Liver (tissue), 3 donors: ENCODE results near the gene CDH26.

ENCODE experiments used
- FOXA1 ChIP-seq: IDR thresholded peaks from 2 replicates; pipeline ENCODE4 v1.6.1; 2016; ENCODE audit warnings: antibody characterized with exemption
- FOXA2 ChIP-seq: IDR thresholded peaks from 2 replicates; pipeline ENCODE4 v1.6.1; 2016; ENCODE audit warnings: antibody characterized with exemption
- MAX ChIP-seq: IDR thresholded peaks from 2 replicates; pipeline ENCODE4 v1.6.1; 2016; ENCODE audit warnings: antibody characterized with exemption
- RAD21 ChIP-seq, 2 donors: IDR thresholded peaks; 2 replicates each; pipeline ENCODE4 v1.6.1; 2016; ENCODE audit warnings: antibody characterized with exemption in 2 of 2, mild to moderate bottlenecking in 2 of 2
- TAF1 ChIP-seq: conservative IDR thresholded peaks from 2 replicates; pipeline ENCODE4 v1.6.1; 2016; ENCODE audit warnings: antibody characterized with exemption, mild to moderate bottlenecking
- YY1 ChIP-seq: IDR thresholded peaks from 2 replicates; pipeline ENCODE4 v1.6.1; 2016; ENCODE audit warnings: antibody characterized with exemption, mild to moderate bottlenecking
- ZBTB33 ChIP-seq: IDR thresholded peaks from 2 replicates; pipeline ENCODE4 v1.6.1; 2016; ENCODE audit warnings: antibody characterized with exemption
- TF ChIP-seq, protein P1 (sequence below): fragments of 150-350 bp; IDR thresholded peaks from 2 replicates; pipeline ENCODE4 v1.5.1; 2017; ENCODE audit warnings: improper control_type of control experiment, low read depth, low read length; ENCODE audit not compliant: missing input control
- TF ChIP-seq, protein P2 (sequence below): IDR thresholded peaks from 2 replicates; pipeline ENCODE4 v1.6.1; 2016; ENCODE audit warnings: antibody characterized with exemption, mild to moderate bottlenecking
- TF ChIP-seq, protein P3 (sequence below): IDR thresholded peaks from 2 replicates; pipeline ENCODE4 v1.6.1; 2016; ENCODE audit warnings: antibody characterized with exemption
- donor health status: healthy.
- donor health status: healthy.

GRCh38 chr20:60009318-60009717 is 51.1 kb downstream of the CDH26 start:
- TF ChIP-seq RAD21 (IDR thresholded peaks at IDR 0.05) (no peak), MAX (no peak), TAF1 (no peak), ZBTB33 (no peak), FOXA1 (no peak), FOXA2 (no peak), YY1 (no peak)
- TF ChIP-seq, protein P1, sequence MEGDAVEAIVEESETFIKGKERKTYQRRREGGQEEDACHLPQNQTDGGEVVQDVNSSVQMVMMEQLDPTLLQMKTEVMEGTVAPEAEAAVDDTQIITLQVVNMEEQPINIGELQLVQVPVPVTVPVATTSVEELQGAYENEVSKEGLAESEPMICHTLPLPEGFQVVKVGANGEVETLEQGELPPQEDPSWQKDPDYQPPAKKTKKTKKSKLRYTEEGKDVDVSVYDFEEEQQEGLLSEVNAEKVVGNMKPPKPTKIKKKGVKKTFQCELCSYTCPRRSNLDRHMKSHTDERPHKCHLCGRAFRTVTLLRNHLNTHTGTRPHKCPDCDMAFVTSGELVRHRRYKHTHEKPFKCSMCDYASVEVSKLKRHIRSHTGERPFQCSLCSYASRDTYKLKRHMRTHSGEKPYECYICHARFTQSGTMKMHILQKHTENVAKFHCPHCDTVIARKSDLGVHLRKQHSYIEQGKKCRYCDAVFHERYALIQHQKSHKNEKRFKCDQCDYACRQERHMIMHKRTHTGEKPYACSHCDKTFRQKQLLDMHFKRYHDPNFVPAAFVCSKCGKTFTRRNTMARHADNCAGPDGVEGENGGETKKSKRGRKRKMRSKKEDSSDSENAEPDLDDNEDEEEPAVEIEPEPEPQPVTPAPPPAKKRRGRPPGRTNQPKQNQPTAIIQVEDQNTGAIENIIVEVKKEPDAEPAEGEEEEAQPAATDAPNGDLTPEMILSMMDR: no peak
- TF ChIP-seq, protein P2, sequence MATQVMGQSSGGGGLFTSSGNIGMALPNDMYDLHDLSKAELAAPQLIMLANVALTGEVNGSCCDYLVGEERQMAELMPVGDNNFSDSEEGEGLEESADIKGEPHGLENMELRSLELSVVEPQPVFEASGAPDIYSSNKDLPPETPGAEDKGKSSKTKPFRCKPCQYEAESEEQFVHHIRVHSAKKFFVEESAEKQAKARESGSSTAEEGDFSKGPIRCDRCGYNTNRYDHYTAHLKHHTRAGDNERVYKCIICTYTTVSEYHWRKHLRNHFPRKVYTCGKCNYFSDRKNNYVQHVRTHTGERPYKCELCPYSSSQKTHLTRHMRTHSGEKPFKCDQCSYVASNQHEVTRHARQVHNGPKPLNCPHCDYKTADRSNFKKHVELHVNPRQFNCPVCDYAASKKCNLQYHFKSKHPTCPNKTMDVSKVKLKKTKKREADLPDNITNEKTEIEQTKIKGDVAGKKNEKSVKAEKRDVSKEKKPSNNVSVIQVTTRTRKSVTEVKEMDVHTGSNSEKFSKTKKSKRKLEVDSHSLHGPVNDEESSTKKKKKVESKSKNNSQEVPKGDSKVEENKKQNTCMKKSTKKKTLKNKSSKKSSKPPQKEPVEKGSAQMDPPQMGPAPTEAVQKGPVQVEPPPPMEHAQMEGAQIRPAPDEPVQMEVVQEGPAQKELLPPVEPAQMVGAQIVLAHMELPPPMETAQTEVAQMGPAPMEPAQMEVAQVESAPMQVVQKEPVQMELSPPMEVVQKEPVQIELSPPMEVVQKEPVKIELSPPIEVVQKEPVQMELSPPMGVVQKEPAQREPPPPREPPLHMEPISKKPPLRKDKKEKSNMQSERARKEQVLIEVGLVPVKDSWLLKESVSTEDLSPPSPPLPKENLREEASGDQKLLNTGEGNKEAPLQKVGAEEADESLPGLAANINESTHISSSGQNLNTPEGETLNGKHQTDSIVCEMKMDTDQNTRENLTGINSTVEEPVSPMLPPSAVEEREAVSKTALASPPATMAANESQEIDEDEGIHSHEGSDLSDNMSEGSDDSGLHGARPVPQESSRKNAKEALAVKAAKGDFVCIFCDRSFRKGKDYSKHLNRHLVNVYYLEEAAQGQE: no peak
- TF ChIP-seq, protein P3, sequence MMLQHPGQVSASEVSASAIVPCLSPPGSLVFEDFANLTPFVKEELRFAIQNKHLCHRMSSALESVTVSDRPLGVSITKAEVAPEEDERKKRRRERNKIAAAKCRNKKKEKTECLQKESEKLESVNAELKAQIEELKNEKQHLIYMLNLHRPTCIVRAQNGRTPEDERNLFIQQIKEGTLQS: no peak
